ENCODE results near the gene MAPK8.
A peak's percentile ranks its signal among the peaks of the same experiment; 100 is the strongest.

MAPK8 gene

GRCh38 chr10:48485711-48486110 lies 179.2 kb downstream of the MAPK8 start:
- TF ChIP-seq, protein P1, sequence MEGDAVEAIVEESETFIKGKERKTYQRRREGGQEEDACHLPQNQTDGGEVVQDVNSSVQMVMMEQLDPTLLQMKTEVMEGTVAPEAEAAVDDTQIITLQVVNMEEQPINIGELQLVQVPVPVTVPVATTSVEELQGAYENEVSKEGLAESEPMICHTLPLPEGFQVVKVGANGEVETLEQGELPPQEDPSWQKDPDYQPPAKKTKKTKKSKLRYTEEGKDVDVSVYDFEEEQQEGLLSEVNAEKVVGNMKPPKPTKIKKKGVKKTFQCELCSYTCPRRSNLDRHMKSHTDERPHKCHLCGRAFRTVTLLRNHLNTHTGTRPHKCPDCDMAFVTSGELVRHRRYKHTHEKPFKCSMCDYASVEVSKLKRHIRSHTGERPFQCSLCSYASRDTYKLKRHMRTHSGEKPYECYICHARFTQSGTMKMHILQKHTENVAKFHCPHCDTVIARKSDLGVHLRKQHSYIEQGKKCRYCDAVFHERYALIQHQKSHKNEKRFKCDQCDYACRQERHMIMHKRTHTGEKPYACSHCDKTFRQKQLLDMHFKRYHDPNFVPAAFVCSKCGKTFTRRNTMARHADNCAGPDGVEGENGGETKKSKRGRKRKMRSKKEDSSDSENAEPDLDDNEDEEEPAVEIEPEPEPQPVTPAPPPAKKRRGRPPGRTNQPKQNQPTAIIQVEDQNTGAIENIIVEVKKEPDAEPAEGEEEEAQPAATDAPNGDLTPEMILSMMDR (IDR thresholded peaks at IDR 0.05; ENCODE audit: low read depth, low read length): no peak
- Histone ChIP-seq H3K27ac (no peak overlapping the region), H3K27me3 (ENCODE audit: insufficient read depth, low read depth, severe bottlenecking) (no peaks in the 10 kb centered on the region), H3K9me3 (ENCODE audit: severe bottlenecking) (no peaks in the 10 kb centered on the region), H3K4me3 (ENCODE audit: low read depth, low read length) (no peak overlapping the region), H3K36me3 (no peaks in the 10 kb centered on the region)
- no peak for DNase-seq

- TF ChIP-seq, protein P1 (IDR thresholded peaks at IDR 0.05; ENCODE audit: low read depth, low read length): no peak
- H3K27ac ChIP-seq: no peak overlapping the region; the same call in 1 of the 2 replicates
- H3K36me3 ChIP-seq: no peaks in the 10 kb centered on the region
- H3K4me3 ChIP-seq (ENCODE audit: low read depth, low read length): no peak overlapping the region
- no peaks in the 10 kb centered on the region for H3K9me3 ChIP-seq (ENCODE audit: severe bottlenecking)
- no peaks in the 10 kb centered on the region for H3K27me3 ChIP-seq (ENCODE audit: insufficient read depth, low read depth, severe bottlenecking)
- peak; percentile 10 for DNase-seq
These were observed 180.8 kb downstream of the MAPK8 start for GRCh38 chr10:48487244-48487643.

Data from WERI-Rb-1 (cell line).